Neural cell (in vitro differentiated cells): Measurements from ENCODE around the gene VWA3B.

Experiments
- CTCF ChIP-seq: fragments of 450-650 bp; IDR thresholded peaks from 2 replicates; pipeline ENCODE4 v1.5.1; 2014; ENCODE audit warnings: antibody characterized with exemption, mild to moderate bottlenecking, moderate library complexity; ENCODE audit not compliant: poor library complexity, severe bottlenecking
- EP300 ChIP-seq: fragments of 450-650 bp; conservative IDR thresholded peaks from 2 replicates; pipeline ENCODE4 v1.6.1; 2014; ENCODE audit warnings: antibody characterized with exemption, mild to moderate bottlenecking, moderate library complexity; ENCODE audit not compliant: poor library complexity, severe bottlenecking
- EZH2 ChIP-seq: fragments of 200-600, 300-800 bp; shearing (Covaris generic), sonication (generic); IDR thresholded peaks from 2 replicates; pipeline ENCODE4 v1.6.1; 2014; ENCODE audit warnings: antibody characterized with exemption, low read length, borderline replicate concordance, mild to moderate bottlenecking; ENCODE audit not compliant: insufficient read depth, poor library complexity, severe bottlenecking
- MXI1 ChIP-seq: fragments of 450-650 bp; conservative IDR thresholded peaks from 2 replicates; pipeline ENCODE4 v1.6.1; 2014; ENCODE audit warnings: antibody characterized with exemption, mild to moderate bottlenecking; ENCODE audit not compliant: poor library complexity, severe bottlenecking
- POLR2AphosphoS5 ChIP-seq: IDR thresholded peaks from 2 replicates; pipeline ENCODE4 v1.6.1; 2012
- RAD21 ChIP-seq: fragments of 450-650 bp; conservative IDR thresholded peaks from 2 replicates; pipeline ENCODE4 v1.6.1; 2014; ENCODE audit warnings: antibody characterized with exemption, mild to moderate bottlenecking, moderate library complexity
- REST ChIP-seq: IDR thresholded peaks from 2 replicates; pipeline ENCODE4 v1.6.1; 2012; ENCODE audit warnings: borderline replicate concordance
- SMC3 ChIP-seq: fragments of 450-650 bp; conservative IDR thresholded peaks from 2 replicates; pipeline ENCODE4 v1.6.1; 2014; ENCODE audit warnings: antibody characterized with exemption, mild to moderate bottlenecking, moderate library complexity; ENCODE audit not compliant: poor library complexity
- TAF1 ChIP-seq: IDR thresholded peaks from 2 replicates; pipeline ENCODE4 v1.6.1; 2012; ENCODE audit warnings: low read depth

- TF ChIP-seq CTCF (no peak), EP300 (no peak), POLR2AphosphoS5 (no peak), TAF1 (no peak), EZH2 (no peak), RAD21 (no peak), REST (no peak), SMC3 (no peak), MXI1 (no peak)
Measured at GRCh38 chr2:98281607-98282006, 194.6 kb downstream of the VWA3B start.
